Calu3 (cell line): ENCODE data around the gene DOHH. TPM values are rescaled to one million over a fixed set of nuclear protein-coding genes. Genes with fewer than 3 reads are reported as not detected.
A peak's percentile ranks its signal among the peaks of the same experiment; 100 is the strongest.

Source experiments
- BruUV-seq: library from RNA; stranded (reverse); fragments of 400-500 nt; replicated peaks from 2 replicates; lab custom pipeline; 2021; lab: Mats Ljungman, UMichigan
- CTCF ChIA-PET: fragments of 300-600 bp; sonication (Branson Sonifier 250); formaldehyde crosslinking; loops from one replicate; lab custom pipeline; 2022; ENCODE audit warnings: antibody characterized with exemption; lab: Charles Lee
- DNase-seq: peaks from one replicate; pipeline ENCODE4 v3.0.0; 2022
- H3K27ac Mint-ChIP-seq: one replicate; pipeline ENCODE4 v1.8.0; 2022; ENCODE audit warnings: mixed read lengths; ENCODE audit not compliant: unreplicated experiment
- H3K27me3 Mint-ChIP-seq: one replicate; pipeline ENCODE4 v1.8.0; 2022; ENCODE audit warnings: mixed read lengths; ENCODE audit not compliant: unreplicated experiment
- H3K36me3 Mint-ChIP-seq: one replicate; pipeline ENCODE4 v1.8.0; 2022; ENCODE audit warnings: mild to moderate bottlenecking, moderate library complexity, mixed read lengths; ENCODE audit not compliant: insufficient read depth, unreplicated experiment
- H3K4me1 Mint-ChIP-seq: one replicate; pipeline ENCODE4 v1.8.0; 2022; ENCODE audit warnings: mild to moderate bottlenecking, low read depth, mixed read lengths; ENCODE audit not compliant: unreplicated experiment
- H3K4me3 Mint-ChIP-seq: one replicate; pipeline ENCODE4 v1.8.0; 2022; ENCODE audit warnings: mild to moderate bottlenecking, low read depth, moderate library complexity, mixed read lengths; ENCODE audit not compliant: unreplicated experiment
- H3K9me3 Mint-ChIP-seq: one replicate; pipeline ENCODE4 v1.8.0; 2022; ENCODE audit warnings: low read depth, mixed read lengths; ENCODE audit not compliant: unreplicated experiment
- CTCF ChIP-seq: fragments of 200-600 bp; IDR thresholded peaks from one replicate; pipeline ENCODE4 v1.8.0; 2022; ENCODE audit warnings: antibody characterized with exemption; ENCODE audit not compliant: unreplicated experiment
- intact Hi-C: fragments of 100-400 bp; cut with micrococcal nuclease; formaldehyde crosslinking; loops from one replicate; pipeline ENCODE4 v1.10.0; 2022; ENCODE audit not compliant: unreplicated experiment
- total RNA-seq: library from RNA; stranded (reverse); gene quantifications from 2 replicates; pipeline ENCODE4 v1.2.3, GENCODE V29; 2022

DOHH gene
- total RNA-seq, 1 experiment from 2014 or later, result 11.6 TPM

GRCh38 chr19:3499738-3500428, 591 bp downstream of the DOHH start:
- no peak for DNase-seq
- CTCF ChIA-PET, result interaction anchor here (1.0 to 1.2 kb wide), 2 partner anchors 15 kb away, joined by 3 read pairs; no protein-coding TSS in a partner anchor
- Mint-ChIP-seq H3K9me3 (no peaks in the 10 kb centered on the region), H3K27ac (peak overlapping the region; percentile 99), H3K36me3 (peaks cover 28% of the 10 kb centered on the region), H3K4me1 (no peaks in the 10 kb centered on the region), H3K4me3 (peak overlapping the region; percentile 92), H3K27me3 (no peaks in the 10 kb centered on the region)
- TSS peak; percentile 63 for BruUV-seq
- intact Hi-C loops, result no loop called here
- no peak for TF ChIP-seq CTCF

GRCh38 chr19:3497757-3498520, 2.5 kb downstream of the DOHH start:
- no peak for TF ChIP-seq CTCF
- H3K27me3 Mint-ChIP-seq, result no peaks in the 10 kb centered on the region
- no TSS peak for BruUV-seq
- peaks cover 34% of the 10 kb centered on the region for H3K36me3 Mint-ChIP-seq
- no peaks in the 10 kb centered on the region for H3K4me1 Mint-ChIP-seq
- CTCF ChIA-PET, result no interaction called here
- H3K4me3 Mint-ChIP-seq, result no peak overlapping the region
- no peak overlapping the region for H3K27ac Mint-ChIP-seq
- H3K9me3 Mint-ChIP-seq, result no peaks in the 10 kb centered on the region
- intact Hi-C loops, result no loop called here
- DNase-seq, result no peak

- intact Hi-C loops, result no loop called here
- no peak for DNase-seq
- H3K4me1 Mint-ChIP-seq, result no peaks in the 10 kb centered on the region
- H3K27me3 Mint-ChIP-seq, result no peaks in the 10 kb centered on the region
- no peak overlapping the region for H3K27ac Mint-ChIP-seq
- no TSS peak for BruUV-seq
- no peak overlapping the region for H3K4me3 Mint-ChIP-seq
- peaks cover 40% of the 10 kb centered on the region for H3K36me3 Mint-ChIP-seq
- CTCF ChIA-PET, result no interaction called here
- no peaks in the 10 kb centered on the region for H3K9me3 Mint-ChIP-seq
- TF ChIP-seq CTCF, result no peak
These were observed 3.8 kb downstream of the DOHH start for GRCh38 chr19:3496392-3497273.

- no peak overlapping the region for H3K4me3 Mint-ChIP-seq
- no peak overlapping the region for H3K27ac Mint-ChIP-seq
- no peaks in the 10 kb centered on the region for H3K9me3 Mint-ChIP-seq
- TF ChIP-seq CTCF, result no peak
- intact Hi-C loops, result no loop called here
- BruUV-seq, result no TSS peak
- CTCF ChIA-PET, result interaction anchor here (1.1 kb wide), 1 partner anchor 12 kb away, joined by 3 read pairs; the partner anchor contains the start of gene SMIM44
- no peak for DNase-seq
- H3K4me1 Mint-ChIP-seq, result no peaks in the 10 kb centered on the region
- H3K36me3 Mint-ChIP-seq, result peaks cover 24% of the 10 kb centered on the region
- no peaks in the 10 kb centered on the region for H3K27me3 Mint-ChIP-seq
These were observed 5.9 kb downstream of the DOHH start for GRCh38 chr19:3494559-3494958.
